Mesenchymal stem cell (in vitro differentiated cells and primary cell): ENCODE measurements around the gene HPSE2. TPM values are rescaled to one million over a fixed set of nuclear protein-coding genes. Genes with fewer than 3 reads are reported as not detected.

Source experiments
- DNase-seq: peaks from one replicate; pipeline ENCODE4 v3.0.0-alpha.2; 2013
- H2AFZ ChIP-seq: one replicate; pipeline ENCODE4 v1.6.1; 2013; ENCODE audit warnings: low read depth, mild to moderate bottlenecking, control low read depth, inconsistent platforms, low read length, moderate library complexity
- H2AK5ac ChIP-seq: 2 replicates; pipeline ENCODE4 v1.6.1; 2013; ENCODE audit warnings: low read length, moderate library complexity, mild to moderate bottlenecking, inconsistent platforms; ENCODE audit not compliant: severe bottlenecking
- H2BK120ac ChIP-seq: one replicate; pipeline ENCODE4 v1.6.1; 2013; ENCODE audit warnings: low read depth, mild to moderate bottlenecking, inconsistent platforms, low read length, moderate library complexity
- H2BK12ac ChIP-seq, 2 experiments: one replicate each; pipeline ENCODE4 v1.6.1; 2013; ENCODE audit warnings: inconsistent platforms in 2 of 2, low read length in 2 of 2, mild to moderate bottlenecking in 2 of 2, moderate library complexity in 2 of 2, control low read depth in 1 of 2
- H2BK15ac ChIP-seq: one replicate; pipeline ENCODE4 v1.6.1; 2013; ENCODE audit warnings: mild to moderate bottlenecking, low read depth, inconsistent platforms; ENCODE audit not compliant: poor library complexity, severe bottlenecking
- H2BK5ac ChIP-seq: 2 replicates; pipeline ENCODE4 v1.6.1; 2013; ENCODE audit warnings: low read depth, mild to moderate bottlenecking, low read length, control low read depth, inconsistent platforms; ENCODE audit not compliant: poor library complexity, severe bottlenecking
- H3K14ac ChIP-seq, 2 experiments: one replicate each; pipeline ENCODE4 v1.6.1; 2013; ENCODE audit warnings: inconsistent platforms in 2 of 2, low read length in 2 of 2, control low read depth in 1 of 2, mild to moderate bottlenecking in 1 of 2, moderate library complexity in 1 of 2
- H3K18ac ChIP-seq, 2 experiments: one replicate each; pipeline ENCODE4 v1.6.1; 2013; ENCODE audit warnings: inconsistent platforms in 2 of 2, low read length in 2 of 2, control low read depth in 1 of 2, low read depth in 1 of 2, mild to moderate bottlenecking in 1 of 2
- H3K23ac ChIP-seq, 2 experiments: one replicate each; pipeline ENCODE4 v1.6.1; 2013; ENCODE audit warnings: inconsistent platforms in 2 of 2, low read length in 2 of 2, mild to moderate bottlenecking in 2 of 2, moderate library complexity in 2 of 2, control low read depth in 1 of 2
- H3K27ac ChIP-seq: 2 replicates; pipeline ENCODE4 v1.5.1; 2013; ENCODE audit warnings: mild to moderate bottlenecking, moderate library complexity, low read length, control low read depth, inconsistent platforms; ENCODE audit not compliant: poor library complexity, severe bottlenecking
- H3K27me3 ChIP-seq, 2 experiments: 2 replicates each; pipeline versions ENCODE4 v1.6.1 to v1.7.0; 2013; ENCODE audit warnings: low read length in 2 of 2, mild to moderate bottlenecking in 2 of 2, moderate library complexity in 2 of 2, control low read depth in 1 of 2, inconsistent platforms in 1 of 2; ENCODE audit not compliant: control insufficient read depth in 1 of 2, insufficient read depth in 1 of 2
- H3K36me3 ChIP-seq, 2 experiments: 2 replicates each; pipeline versions ENCODE4 v1.6.1 to v1.7.0; 2013; ENCODE audit warnings: low read length in 2 of 2, control low read depth in 1 of 2, inconsistent platforms in 1 of 2, low read depth in 1 of 2, mild to moderate bottlenecking in 1 of 2; ENCODE audit not compliant: insufficient read depth in 2 of 2, control insufficient read depth in 1 of 2
- H3K4ac ChIP-seq, 2 experiments: one replicate each; pipeline ENCODE4 v1.6.1; 2013; ENCODE audit warnings: inconsistent platforms in 2 of 2, low read length in 2 of 2, mild to moderate bottlenecking in 2 of 2, moderate library complexity in 2 of 2, control low read depth in 1 of 2, low read depth in 1 of 2
- H3K4me1 ChIP-seq: 2 replicates; pipeline ENCODE4 v1.6.1; 2013; ENCODE audit warnings: low read depth, low read length, control low read depth; ENCODE audit not compliant: control insufficient read depth, insufficient read depth
- H3K4me2 ChIP-seq: 2 replicates; pipeline ENCODE4 v1.6.1; 2013; ENCODE audit warnings: low read length, mild to moderate bottlenecking, inconsistent platforms; ENCODE audit not compliant: poor library complexity, severe bottlenecking
- H3K4me3 ChIP-seq, 2 experiments: 2 replicates each; pipeline versions ENCODE4 v1.5.1 to v1.7.0; 2013; ENCODE audit warnings: low read length in 2 of 2, mild to moderate bottlenecking in 2 of 2, control low read depth in 1 of 2, low read depth in 1 of 2; ENCODE audit not compliant: insufficient read depth in 1 of 2
- H3K79me1 ChIP-seq: replicated peaks from 2 replicates; pipeline ENCODE4 v1.6.1; 2013; ENCODE audit warnings: mild to moderate bottlenecking, control low read depth, low read length, inconsistent platforms; ENCODE audit not compliant: poor library complexity, severe bottlenecking
- H3K9ac ChIP-seq: 2 replicates; pipeline ENCODE4 v1.7.0; 2013; ENCODE audit warnings: mild to moderate bottlenecking, low read length, moderate library complexity
- H3K9me3 ChIP-seq: 2 replicates; pipeline ENCODE4 v1.7.0; 2013; ENCODE audit warnings: mild to moderate bottlenecking, low read length; ENCODE audit not compliant: control insufficient read depth
- H4K8ac ChIP-seq: one replicate; pipeline ENCODE4 v1.6.1; 2013; ENCODE audit warnings: inconsistent platforms, mild to moderate bottlenecking, low read length, moderate library complexity
- H4K91ac ChIP-seq: one replicate; pipeline ENCODE4 v1.6.1; 2013; ENCODE audit warnings: mild to moderate bottlenecking, low read length, inconsistent platforms
- WGBS: methylation state at CpG from one replicate; pipeline ENCODE4 v1.1.7; 2013; ENCODE audit warnings: mixed read lengths; 5-methylcytosine and 5-hydroxymethylcytosine counted together
- polyA plus RNA-seq, 2 experiments: library from polyadenylated mRNA; stranded (reverse); fragments of 200-250 nt; gene quantifications; one replicate each; pipeline ENCODE4 v1.2.3, GENCODE V29; 2013

Gene HPSE2
- polyA plus RNA-seq (2013, experiment 1 of 2) = 8.3 TPM
- 7.4 TPM for polyA plus RNA-seq (2013, experiment 2 of 2)

DNA sequence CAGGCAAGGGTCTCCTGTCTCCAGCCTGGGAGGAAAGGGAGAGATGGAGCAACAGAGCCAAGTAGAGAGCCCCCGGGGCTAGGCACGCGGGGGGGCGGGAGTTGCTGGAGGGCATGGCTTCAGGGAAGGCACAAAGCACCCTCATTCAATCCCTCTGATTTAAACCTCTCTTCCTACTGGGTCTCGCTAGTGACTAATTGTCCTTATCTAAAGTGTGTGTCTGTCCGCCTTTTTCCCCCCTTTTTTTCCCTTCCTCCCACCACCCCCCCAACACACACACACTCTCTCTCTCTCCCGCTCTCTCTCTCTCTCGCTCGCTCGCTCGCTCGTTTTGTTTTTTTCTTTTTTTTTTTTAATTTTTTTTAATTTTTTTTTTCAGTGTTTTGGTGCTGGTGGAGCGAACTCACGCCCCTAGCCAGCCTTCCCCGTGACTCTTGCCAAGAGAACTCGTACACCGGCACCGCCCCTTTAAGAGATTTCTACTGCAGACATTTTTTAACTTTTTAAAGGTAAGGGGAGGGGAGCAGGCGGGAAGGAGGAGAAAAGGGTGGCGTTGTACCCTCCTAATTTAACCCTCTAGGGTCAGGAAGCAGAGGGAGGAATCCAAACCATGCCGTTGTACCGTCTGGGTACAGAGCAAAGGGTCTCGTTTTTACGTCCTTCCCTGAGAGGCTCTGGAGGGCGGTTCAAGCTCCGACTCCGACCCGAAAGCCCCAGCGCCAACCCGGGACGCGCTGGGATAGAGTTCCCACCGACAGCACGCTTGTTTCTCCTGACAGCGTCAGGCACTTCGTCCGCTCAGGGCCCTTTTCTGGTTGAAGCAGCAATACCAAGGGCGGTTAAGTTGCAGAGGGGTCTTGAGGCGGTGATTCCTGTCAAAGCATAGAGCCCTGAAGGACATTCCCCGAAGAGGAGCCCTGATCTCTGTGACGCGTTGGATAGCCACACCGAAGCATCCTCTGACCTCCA, at the start of gene HPSE2:
Gene HPSE2, minus strand, starts transcription at position 195 of the 969 bp plus-strand sequence.
- no peaks in the 10 kb centered on the region for H3K79me1 ChIP-seq
- peak within 1 kb of the TSS; percentile 5 for H4K8ac ChIP-seq
- H2BK5ac ChIP-seq = no peak within 1 kb of the TSS
- peak within 1 kb of the TSS; percentile 13 for H3K4me2 ChIP-seq
- peaks cover 67 to 68% of the 10 kb centered on the region in 2 experiments for H3K27me3 ChIP-seq
- peak within 1 kb of the TSS in 1 of 2 experiments; percentile 86 for H3K4me3 ChIP-seq
- H2BK120ac ChIP-seq = no peak within 1 kb of the TSS
- WGBS = 1% methylated on average over 30 of the region's 43 CpGs
- H2AFZ ChIP-seq = no peak within 1 kb of the TSS
- peak; percentile 65 for DNase-seq
- H3K36me3 ChIP-seq = no peaks in the 10 kb centered on the region
- no peak within 1 kb of the TSS for H2AK5ac ChIP-seq
- no peak within 1 kb of the TSS for H2BK12ac ChIP-seq
- peak within 1 kb of the TSS; percentile 82 for H2BK15ac ChIP-seq
- H3K9me3 ChIP-seq = no peaks in the 10 kb centered on the region
- H4K91ac ChIP-seq = no peak within 1 kb of the TSS
- H3K9ac ChIP-seq = peak within 1 kb of the TSS; percentile 63
- H3K4ac ChIP-seq = no peak within 1 kb of the TSS
- no peak within 1 kb of the TSS for H3K14ac ChIP-seq
- H3K27ac ChIP-seq = no peak within 1 kb of the TSS
- no peak within 1 kb of the TSS for H3K18ac ChIP-seq
- peaks cover 13% of the 10 kb centered on the region for H3K4me1 ChIP-seq
- no peak within 1 kb of the TSS for H3K23ac ChIP-seq

DNA sequence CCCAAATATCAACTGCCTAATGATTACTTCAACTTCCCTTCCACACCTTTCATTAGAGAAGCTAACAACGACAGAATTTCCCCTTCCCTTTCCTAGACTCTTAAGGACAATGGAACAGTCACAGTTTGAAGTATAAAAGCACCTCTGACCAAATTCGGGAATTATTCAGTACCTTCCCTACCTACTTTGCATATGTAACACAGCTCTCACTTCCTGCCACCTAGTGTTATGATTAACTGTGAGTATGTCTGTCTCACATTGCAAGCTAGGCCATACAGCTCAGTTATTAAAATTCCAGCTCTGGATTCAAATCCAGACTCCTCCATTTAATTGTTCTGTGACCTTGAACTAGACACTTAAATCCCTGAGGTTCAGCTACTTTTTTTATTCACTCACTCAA, 44.8 kb upstream of the HPSE2 start:
- no peak overlapping the region for H4K91ac ChIP-seq
- H2BK120ac ChIP-seq = no peak overlapping the region
- H4K8ac ChIP-seq = no peak overlapping the region
- no peaks in the 10 kb centered on the region for H3K36me3 ChIP-seq
- H3K4me3 ChIP-seq = no peak overlapping the region
- H2AFZ ChIP-seq = no peak overlapping the region
- H3K9me3 ChIP-seq = peaks cover 7% of the 10 kb centered on the region
- H3K4ac ChIP-seq = no peak overlapping the region
- no peak overlapping the region for H3K18ac ChIP-seq
- no peaks in the 10 kb centered on the region for H3K79me1 ChIP-seq
- H3K14ac ChIP-seq = no peak overlapping the region
- no peak overlapping the region for H3K9ac ChIP-seq
- no peak overlapping the region for H3K27ac ChIP-seq
- H2AK5ac ChIP-seq = no peak overlapping the region
- DNase-seq = peak; percentile 8
- 67% methylated on average over 2 of the region's 2 CpGs for WGBS
- H3K23ac ChIP-seq = no peak overlapping the region
- H2BK12ac ChIP-seq = no peak overlapping the region
- H3K4me2 ChIP-seq = no peak overlapping the region
- H2BK5ac ChIP-seq = no peak overlapping the region
- H3K4me1 ChIP-seq = no peaks in the 10 kb centered on the region
- no peaks in the 10 kb centered on the region for H3K27me3 ChIP-seq
- H2BK15ac ChIP-seq = no peak overlapping the region

DNA sequence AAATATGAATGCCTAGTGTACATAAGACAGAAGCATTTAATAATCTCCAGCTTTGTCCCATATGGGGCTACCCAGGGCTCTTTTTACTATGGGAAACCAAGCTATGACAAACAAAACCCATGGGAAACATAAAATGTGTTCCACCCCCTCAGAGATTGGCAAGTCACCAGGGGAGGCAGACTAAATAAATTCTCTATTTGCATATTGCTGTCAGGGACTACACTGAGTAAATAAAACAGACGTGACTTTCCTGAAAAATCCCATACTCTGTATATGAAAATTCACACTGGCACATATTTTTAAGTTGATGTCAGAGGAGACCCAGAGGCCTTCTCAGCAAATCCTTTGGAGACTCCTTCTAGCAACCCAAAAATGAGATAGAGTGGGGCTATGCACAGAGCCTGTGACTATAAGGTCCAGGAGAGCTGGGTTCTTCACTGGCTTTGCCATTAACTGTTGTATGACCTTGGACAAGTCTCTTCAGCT, 44.0 kb upstream of the HPSE2 start:
- H3K9me3 ChIP-seq = peaks cover 7% of the 10 kb centered on the region
- H3K4me3 ChIP-seq = no peak overlapping the region
- no peaks in the 10 kb centered on the region for H3K27me3 ChIP-seq
- no peak overlapping the region for H3K4ac ChIP-seq
- H2AFZ ChIP-seq = no peak overlapping the region
- H3K27ac ChIP-seq = no peak overlapping the region
- no peak overlapping the region for H3K14ac ChIP-seq
- no peak overlapping the region for H3K18ac ChIP-seq
- H3K9ac ChIP-seq = peak overlapping the region; percentile 20
- H3K36me3 ChIP-seq = no peaks in the 10 kb centered on the region
- no peaks in the 10 kb centered on the region for H3K79me1 ChIP-seq
- peak; percentile 92 for DNase-seq
- no peak overlapping the region for H2BK12ac ChIP-seq
- WGBS = 0% methylated on average over 1 of the region's 1 CpG
- no peak overlapping the region for H2AK5ac ChIP-seq
- H2BK15ac ChIP-seq = no peak overlapping the region
- H4K8ac ChIP-seq = no peak overlapping the region
- H4K91ac ChIP-seq = no peak overlapping the region
- no peak overlapping the region for H3K23ac ChIP-seq
- H3K4me2 ChIP-seq = no peak overlapping the region
- H2BK5ac ChIP-seq = no peak overlapping the region
- H2BK120ac ChIP-seq = no peak overlapping the region
- no peaks in the 10 kb centered on the region for H3K4me1 ChIP-seq

DNA sequence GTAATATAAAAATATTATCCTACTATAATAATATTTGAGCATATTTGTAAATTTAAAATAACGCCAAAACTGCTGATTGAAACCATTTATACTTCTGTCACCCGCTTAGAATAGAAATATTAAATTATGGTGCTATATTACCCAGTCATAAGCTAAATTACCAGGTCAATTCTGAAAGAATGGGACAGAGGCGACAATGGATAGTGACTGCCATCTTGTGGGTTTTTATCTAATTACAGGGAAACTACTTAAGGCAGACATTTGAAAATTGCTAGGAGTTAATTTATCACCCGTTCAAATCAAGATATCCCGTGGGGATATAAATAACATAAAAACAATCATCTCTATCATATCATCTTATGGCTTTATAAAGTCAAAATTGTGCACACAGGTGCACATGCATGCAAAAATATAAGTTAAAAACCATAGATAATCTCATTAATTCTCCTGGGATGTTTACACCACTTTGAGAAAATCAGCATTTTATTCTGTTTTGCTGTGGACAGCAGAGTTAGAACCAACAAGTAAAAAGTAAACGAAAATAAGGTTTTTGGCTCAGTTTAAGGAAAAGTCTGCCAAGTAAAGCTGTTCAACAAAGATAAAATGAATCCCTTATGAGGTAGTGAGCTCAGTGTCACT, 41.3 kb upstream of the HPSE2 start:
- Histone ChIP-seq H3K4ac (no peak overlapping the region), H2BK120ac (no peak overlapping the region), H3K27ac (no peak overlapping the region), H3K4me3 (no peak overlapping the region), H3K4me2 (no peak overlapping the region), H3K23ac (no peak overlapping the region), H3K79me1 (no peaks in the 10 kb centered on the region), H2BK12ac (no peak overlapping the region), H2BK5ac (no peak overlapping the region), H2AK5ac (no peak overlapping the region), H4K91ac (no peak overlapping the region), H3K9me3 (no peaks in the 10 kb centered on the region), H3K27me3 (no peaks in the 10 kb centered on the region), H3K14ac (no peak overlapping the region), H3K9ac (no peak overlapping the region), H2BK15ac (no peak overlapping the region), H2AFZ (no peak overlapping the region), H3K18ac (no peak overlapping the region), H3K36me3 (no peaks in the 10 kb centered on the region), H3K4me1 (no peaks in the 10 kb centered on the region), H4K8ac (no peak overlapping the region)
- WGBS = 41% methylated on average over 3 of the region's 6 CpGs
- DNase-seq = peak; percentile 20
